GM18526 (cell line): Measurements from ENCODE around the gene KIF13A.

ENCODE experiments used
- POLR2A ChIP-seq: IDR thresholded peaks from 3 replicates; pipeline ENCODE4 v1.6.1; 2011; ENCODE audit not compliant: insufficient read length; ENCODE audit errors: extremely low read depth

The KIF13A gene

GRCh38 chr6:17987447-17987696 is at the start of gene KIF13A:
Gene KIF13A, minus strand, starts transcription at chr6:17987635. Its CDS starts 172 bp downstream, at chr6:17987463.
- TF ChIP-seq POLR2A = no peak

GRCh38 chr6:18036781-18037180 is 49.3 kb upstream of the KIF13A start:
- TF ChIP-seq POLR2A = no peak

GRCh38 chr6:18035330-18035854 is 48.0 kb upstream of the KIF13A start:
- no peak for TF ChIP-seq POLR2A

GRCh38 chr6:18034798-18035202 is 47.4 kb upstream of the KIF13A start:
- TF ChIP-seq POLR2A = no peak

- TF ChIP-seq POLR2A = no peak
Observed at GRCh38 chr6:18031680-18032256, 44.3 kb upstream of the KIF13A start.

- TF ChIP-seq POLR2A = no peak
Observed at GRCh38 chr6:18031189-18031588, 43.8 kb upstream of the KIF13A start.

- TF ChIP-seq POLR2A = no peak
Observed at GRCh38 chr6:18028332-18028731, 40.9 kb upstream of the KIF13A start.

- no peak for TF ChIP-seq POLR2A
Observed at GRCh38 chr6:18025596-18025995, 38.2 kb upstream of the KIF13A start.

- no peak for TF ChIP-seq POLR2A
Observed at GRCh38 chr6:18024876-18025275, 37.4 kb upstream of the KIF13A start.

- no peak for TF ChIP-seq POLR2A
Observed at GRCh38 chr6:18023891-18024290, 36.5 kb upstream of the KIF13A start.

- TF ChIP-seq POLR2A = no peak
Observed at GRCh38 chr6:18022398-18023231, 35.2 kb upstream of the KIF13A start.

- no peak for TF ChIP-seq POLR2A
Observed at GRCh38 chr6:18021166-18021850, 33.9 kb upstream of the KIF13A start.

GRCh38 chr6:18019539-18020534 is 32.4 kb upstream of the KIF13A start:
- no peak for TF ChIP-seq POLR2A

GRCh38 chr6:18016698-18017097 is 29.3 kb upstream of the KIF13A start:
- TF ChIP-seq POLR2A = no peak

- no peak for TF ChIP-seq POLR2A
Observed at GRCh38 chr6:18016133-18016532, 28.7 kb upstream of the KIF13A start.
